Loucy (cell line): ENCODE measurements around the gene CDK6.

Experiments
- H2AFZ ChIP-seq: fragments of 200-600 bp; sonication (generic); 2 replicates; pipeline ENCODE4 v1.6.0; 2016; ENCODE audit warnings: antibody characterized with exemption, mild to moderate bottlenecking, low read length, moderate library complexity
- H3F3A ChIP-seq: fragments of 200-600 bp; 2 replicates; pipeline ENCODE4 v1.6.0; 2016; ENCODE audit warnings: antibody characterized with exemption, low read depth, mild to moderate bottlenecking
- H3K27me3 ChIP-seq: fragments of 200-600 bp; sonication (generic); 2 replicates; pipeline ENCODE4 v1.6.1; 2014; ENCODE audit warnings: low read length, mild to moderate bottlenecking; ENCODE audit not compliant: insufficient read depth, poor library complexity, severe bottlenecking
- H3K36me3 ChIP-seq: fragments of 200-600 bp; sonication (generic); 2 replicates; pipeline ENCODE4 v1.6.1; 2016; ENCODE audit warnings: low read length; ENCODE audit not compliant: insufficient read depth
- H3K4me1 ChIP-seq: fragments of 200-600 bp; sonication (generic); 2 replicates; pipeline ENCODE4 v1.5.1; 2014; ENCODE audit warnings: low read length, mild to moderate bottlenecking; ENCODE audit not compliant: insufficient read depth, poor library complexity, severe bottlenecking
- H3K4me2 ChIP-seq: fragments of 200-600 bp; sonication (generic); 2 replicates; pipeline ENCODE4 v1.6.0; 2014; ENCODE audit warnings: antibody characterized with exemption, low read length, low read depth, mild to moderate bottlenecking; ENCODE audit not compliant: poor library complexity, severe bottlenecking
- H3K4me3 ChIP-seq: fragments of 200-600 bp; sonication (generic); 2 replicates; pipeline ENCODE4 v1.5.1; 2014; ENCODE audit warnings: low read length, mild to moderate bottlenecking, mixed read lengths; ENCODE audit not compliant: poor library complexity, severe bottlenecking
- H3K79me2 ChIP-seq: fragments of 200-600 bp; sonication (generic); 2 replicates; pipeline ENCODE4 v1.6.1; 2014; ENCODE audit warnings: low read length; ENCODE audit not compliant: insufficient read depth
- H3K9ac ChIP-seq: fragments of 200-600 bp; sonication (generic); 2 replicates; pipeline ENCODE4 v1.6.0; 2014; ENCODE audit warnings: mild to moderate bottlenecking, low read depth, low read length, moderate library complexity; ENCODE audit not compliant: poor library complexity, severe bottlenecking
- H3K9me2 ChIP-seq: fragments of 200-600 bp; sonication (generic); replicated peaks from 2 replicates; pipeline ENCODE4 v1.6.1; 2016; ENCODE audit warnings: low read depth, low read length, mixed read lengths
- H3K9me3 ChIP-seq: fragments of 200-600 bp; sonication (generic); 2 replicates; pipeline ENCODE4 v1.6.1; 2014; ENCODE audit warnings: mild to moderate bottlenecking, antibody characterized with exemption, low read length, low read depth; ENCODE audit not compliant: insufficient read depth
- H4K20me1 ChIP-seq: fragments of 200-600 bp; sonication (generic); 2 replicates; pipeline ENCODE4 v1.6.0; 2014; ENCODE audit warnings: antibody characterized with exemption, low read length, mild to moderate bottlenecking; ENCODE audit not compliant: insufficient read depth, poor library complexity, severe bottlenecking
- CTCF ChIP-seq: fragments of 200-600 bp; sonication (generic); conservative IDR thresholded peaks from 2 replicates; pipeline ENCODE4 v1.5.1; 2014; ENCODE audit warnings: mild to moderate bottlenecking, antibody characterized with exemption, low read length
- EZH2phosphoT487 ChIP-seq: fragments of 200-600 bp; IDR thresholded peaks from 2 replicates; pipeline ENCODE4 v1.6.1; 2018; ENCODE audit warnings: antibody characterized with exemption, mild to moderate bottlenecking, moderate library complexity, borderline replicate concordance

CDK6 gene

GRCh38 chr7:92732316-92733036 is 103.9 kb downstream of the CDK6 start:
- TF ChIP-seq CTCF (no peak), EZH2phosphoT487 (no peak)
- peaks cover 99% of the 10 kb centered on the region for H3K79me2 ChIP-seq
- no peaks in the 10 kb centered on the region for H3K9me2 ChIP-seq
- no peak overlapping the region for H3K9ac ChIP-seq
- H4K20me1 ChIP-seq: peaks cover 99% of the 10 kb centered on the region
- H3K36me3 ChIP-seq: peaks cover 91% of the 10 kb centered on the region
- no peak overlapping the region for H2AFZ ChIP-seq
- H3K27me3 ChIP-seq: no peaks in the 10 kb centered on the region
- H3K9me3 ChIP-seq: no peaks in the 10 kb centered on the region
- no peak overlapping the region for H3K4me2 ChIP-seq
- H3K4me3 ChIP-seq: no peak overlapping the region
- H3K4me1 ChIP-seq: peaks cover 29% of the 10 kb centered on the region
- no peaks in the 10 kb centered on the region for H3F3A ChIP-seq

GRCh38 chr7:92731335-92732063 is 104.9 kb downstream of the CDK6 start:
- Histone ChIP-seq H4K20me1 (peaks cover 99% of the 10 kb centered on the region), H3K9ac (no peak overlapping the region)

GRCh38 chr7:92730808-92731207 is 105.6 kb downstream of the CDK6 start:
- Histone ChIP-seq H3F3A (no peaks in the 10 kb centered on the region), H3K27me3 (no peaks in the 10 kb centered on the region), H3K9ac (no peak overlapping the region), H3K4me3 (no peak overlapping the region), H3K4me1 (peaks cover 15% of the 10 kb centered on the region), H2AFZ (no peak overlapping the region), H3K9me2 (no peaks in the 10 kb centered on the region), H4K20me1 (peaks cover 99% of the 10 kb centered on the region), H3K4me2 (no peak overlapping the region), H3K9me3 (no peaks in the 10 kb centered on the region), H3K79me2 (peaks cover 99% of the 10 kb centered on the region), H3K36me3 (peaks cover 93% of the 10 kb centered on the region)
- no peak for TF ChIP-seq CTCF
- TF ChIP-seq EZH2phosphoT487: no peak

More at GRCh38 chr7:92731335-92732063, 104.9 kb downstream of the CDK6 start:
- H3K79me2 ChIP-seq: peaks cover 99% of the 10 kb centered on the region
- peaks cover 92% of the 10 kb centered on the region for H3K36me3 ChIP-seq
- TF ChIP-seq EZH2phosphoT487: no peak
- no peak for TF ChIP-seq CTCF
- H3K9me3 ChIP-seq: no peaks in the 10 kb centered on the region
- peaks cover 19% of the 10 kb centered on the region for H3K4me1 ChIP-seq
- no peak overlapping the region for H3K4me3 ChIP-seq
- H3F3A ChIP-seq: no peaks in the 10 kb centered on the region
- H3K4me2 ChIP-seq: no peak overlapping the region
- no peaks in the 10 kb centered on the region for H3K27me3 ChIP-seq
- H3K9me2 ChIP-seq: no peaks in the 10 kb centered on the region
- no peak overlapping the region for H2AFZ ChIP-seq
